ENCODE measurements around the gene CDK14.

CDK14 gene

DNA sequence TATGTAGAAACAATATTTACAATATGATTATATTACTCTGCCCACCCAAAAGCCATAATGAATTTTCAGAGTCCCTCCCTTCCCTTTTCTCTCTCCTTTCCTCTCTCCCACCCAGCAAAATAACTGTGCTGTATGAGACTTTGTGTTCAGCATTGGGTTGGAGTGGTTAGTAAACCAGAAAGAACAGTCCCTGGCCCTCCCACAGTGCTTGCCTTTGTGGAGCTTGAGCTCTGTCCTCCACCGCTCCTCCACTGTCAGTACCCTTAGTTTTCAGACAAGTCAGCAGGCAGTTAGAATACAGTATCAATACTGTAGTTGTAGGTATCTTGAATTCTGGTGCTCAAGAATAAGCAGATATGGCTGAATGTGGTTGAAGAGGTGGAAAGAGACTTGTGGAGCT, 92.7 kb downstream of the CDK14 start:
- DNase-seq: no peak

- no peak for DNase-seq
Measured at GRCh38 chr7:90689260-90689659, 93.1 kb downstream of the CDK14 start.

GRCh38 chr7:90690159-90690858, 94.2 kb downstream of the CDK14 start:
- no peak for DNase-seq

DNA sequence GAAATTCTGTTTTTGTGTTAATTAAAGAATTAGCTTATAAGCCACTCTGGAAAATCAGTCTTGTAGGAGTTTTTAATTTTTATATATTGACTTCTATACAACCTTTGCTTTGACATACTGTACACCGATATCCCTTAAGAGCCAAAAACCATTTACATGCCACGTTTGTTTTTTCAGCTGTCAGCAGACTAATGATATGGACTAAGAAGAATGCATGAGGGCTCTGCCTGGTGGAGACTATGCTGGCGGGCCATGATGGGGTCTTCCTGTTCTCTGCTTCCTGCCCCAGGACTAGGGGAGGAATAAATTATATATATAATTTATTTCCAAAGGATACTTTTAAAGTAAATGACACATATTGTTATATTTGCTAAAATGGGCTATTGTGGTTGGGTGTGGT, 96.3 kb downstream of the CDK14 start:
- DNase-seq: no peak

DNA sequence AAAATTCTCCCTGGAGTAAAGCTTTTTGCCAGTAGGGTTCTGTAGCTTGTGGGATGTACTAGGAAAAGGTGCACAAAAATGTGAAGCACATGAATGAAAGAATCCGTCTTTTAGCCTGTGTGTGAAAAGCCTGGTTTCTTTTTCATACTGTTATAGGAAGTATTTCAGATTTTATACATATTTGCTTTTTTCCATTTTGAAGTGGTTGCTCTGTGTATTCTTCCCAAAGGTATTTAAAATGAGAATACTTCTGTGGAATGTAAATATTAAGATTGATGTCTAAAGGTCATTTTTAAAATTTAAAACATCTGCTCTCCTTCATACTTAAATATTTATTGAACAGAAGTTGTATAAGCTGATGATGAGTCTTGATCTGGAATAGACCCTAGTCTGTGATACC, 96.8 kb downstream of the CDK14 start:
- DNase-seq: no peak

- no peak for DNase-seq
Measured at GRCh38 chr7:90693939-90694338, 97.8 kb downstream of the CDK14 start.

- DNase-seq: no peak
Measured at GRCh38 chr7:90698616-90699015, 102.5 kb downstream of the CDK14 start.

GRCh38 chr7:90701021-90701420, 104.9 kb downstream of the CDK14 start:
- no peak for DNase-seq

- DNase-seq: no peak
Measured at GRCh38 chr7:90701771-90702170, 105.7 kb downstream of the CDK14 start.

DNA sequence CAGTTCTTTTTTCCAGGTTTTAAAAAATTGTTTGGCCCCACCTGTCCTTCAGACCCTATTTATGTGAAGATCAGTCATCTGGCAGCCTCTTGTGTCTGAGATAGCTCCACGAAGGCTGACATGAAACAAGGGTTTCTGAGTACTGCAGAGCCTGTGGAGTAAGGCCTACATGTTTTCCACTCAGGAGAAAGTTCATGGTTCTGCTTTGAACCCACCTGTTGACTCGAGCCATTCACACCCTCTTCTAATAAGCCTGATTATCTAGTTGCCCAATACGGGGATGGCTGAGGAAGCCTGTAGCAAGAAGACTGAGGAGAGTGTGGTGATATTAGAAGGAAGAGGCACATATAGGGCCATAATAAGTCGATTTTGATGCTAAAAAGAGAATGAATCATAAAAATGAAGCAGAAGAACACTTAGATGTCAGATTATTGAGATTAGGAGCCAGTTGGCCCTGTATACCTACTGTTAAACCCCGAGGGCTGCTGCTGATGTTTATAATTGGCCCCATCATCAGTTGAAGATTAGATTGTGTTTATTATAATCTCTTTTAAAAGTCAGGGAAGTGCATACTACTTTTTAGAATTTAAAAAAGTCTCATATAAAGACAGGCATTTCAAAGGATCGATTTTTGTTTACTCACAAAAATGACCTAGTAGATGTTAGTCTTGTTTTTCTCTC, 109.4 kb downstream of the CDK14 start:
- no peak for DNase-seq

GRCh38 chr7:90706072-90706716, 110.1 kb downstream of the CDK14 start:
- DNase-seq: no peak

- DNase-seq: peak; percentile 34 to 81
Measured at GRCh38 chr7:90708841-90709317, 112.8 kb downstream of the CDK14 start.

DNA sequence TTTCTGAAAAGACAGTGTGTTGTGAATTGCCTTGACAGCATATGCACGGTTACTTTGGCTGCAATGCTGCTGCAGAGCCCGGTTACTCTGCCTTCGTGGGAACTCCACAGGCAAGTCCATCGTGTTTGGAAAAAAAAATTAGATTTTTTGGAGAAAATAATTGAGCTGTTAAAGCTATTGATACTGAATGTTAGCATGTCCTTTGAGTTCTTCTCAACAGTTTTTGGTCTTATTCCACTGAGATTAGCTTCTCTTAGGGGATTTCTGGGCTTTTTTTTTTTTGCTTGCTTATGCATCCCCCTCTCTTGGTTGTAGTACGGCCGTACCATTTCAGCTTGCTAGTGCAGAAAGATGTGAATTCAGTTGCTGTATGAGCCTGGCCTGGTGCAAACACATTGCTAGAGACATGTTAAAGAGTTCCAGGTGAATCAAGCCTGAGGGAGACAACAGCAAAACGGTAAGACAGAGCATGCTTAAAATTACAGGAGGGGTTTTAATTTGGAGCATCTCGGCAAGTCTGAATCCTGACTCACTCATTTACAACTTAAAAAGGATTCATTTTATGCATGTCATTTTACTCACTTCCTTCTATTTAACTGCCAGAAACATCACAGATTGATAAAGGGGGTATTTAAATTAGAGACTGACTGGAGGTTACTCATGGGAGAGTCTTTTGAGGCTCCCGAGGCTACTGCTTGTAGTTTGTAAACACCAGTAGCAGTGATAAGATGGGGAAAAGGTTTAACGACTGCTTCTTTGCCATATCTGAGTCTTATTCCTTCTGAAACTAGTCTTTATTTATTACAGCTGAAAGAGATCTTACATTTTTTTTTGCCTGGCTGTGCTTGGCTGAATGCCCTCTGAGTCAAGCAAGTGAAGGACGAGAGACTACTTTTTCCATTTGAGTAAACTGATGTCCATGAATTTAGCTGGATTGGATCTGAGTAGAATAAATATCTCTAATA, 113.7 kb downstream of the CDK14 start:
- DNase-seq: peak in 1 of 2 experiments; percentile 36

GRCh38 chr7:90710466-90710850, 114.3 kb downstream of the CDK14 start:
- no peak for DNase-seq

- DNase-seq: no peak
Measured at GRCh38 chr7:90713628-90714027, 117.5 kb downstream of the CDK14 start.

DNA sequence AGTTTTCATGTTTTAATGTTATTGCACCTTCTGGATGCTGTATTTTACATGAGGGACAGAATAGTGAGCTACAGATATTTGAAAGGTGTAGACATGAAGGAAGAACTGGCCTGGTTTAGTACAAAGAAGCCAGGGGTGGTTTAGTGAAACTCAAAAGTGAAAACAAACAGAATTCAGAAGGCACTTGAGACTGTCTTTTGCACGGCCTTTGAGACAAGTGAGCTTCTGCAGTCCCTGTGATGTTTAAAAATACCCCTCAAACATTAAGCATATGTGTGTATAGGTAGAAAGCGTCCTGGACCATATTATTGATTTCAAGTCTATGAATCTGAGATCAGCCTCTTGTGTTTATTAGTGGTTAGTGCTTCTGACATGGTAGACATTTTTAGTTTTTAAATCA, 118.9 kb downstream of the CDK14 start:
- DNase-seq: no peak

- no peak for DNase-seq
Measured at GRCh38 chr7:90717296-90718060, 121.4 kb downstream of the CDK14 start.

- DNase-seq: no peak
Measured at GRCh38 chr7:90719155-90719554, 123.0 kb downstream of the CDK14 start.

DNA sequence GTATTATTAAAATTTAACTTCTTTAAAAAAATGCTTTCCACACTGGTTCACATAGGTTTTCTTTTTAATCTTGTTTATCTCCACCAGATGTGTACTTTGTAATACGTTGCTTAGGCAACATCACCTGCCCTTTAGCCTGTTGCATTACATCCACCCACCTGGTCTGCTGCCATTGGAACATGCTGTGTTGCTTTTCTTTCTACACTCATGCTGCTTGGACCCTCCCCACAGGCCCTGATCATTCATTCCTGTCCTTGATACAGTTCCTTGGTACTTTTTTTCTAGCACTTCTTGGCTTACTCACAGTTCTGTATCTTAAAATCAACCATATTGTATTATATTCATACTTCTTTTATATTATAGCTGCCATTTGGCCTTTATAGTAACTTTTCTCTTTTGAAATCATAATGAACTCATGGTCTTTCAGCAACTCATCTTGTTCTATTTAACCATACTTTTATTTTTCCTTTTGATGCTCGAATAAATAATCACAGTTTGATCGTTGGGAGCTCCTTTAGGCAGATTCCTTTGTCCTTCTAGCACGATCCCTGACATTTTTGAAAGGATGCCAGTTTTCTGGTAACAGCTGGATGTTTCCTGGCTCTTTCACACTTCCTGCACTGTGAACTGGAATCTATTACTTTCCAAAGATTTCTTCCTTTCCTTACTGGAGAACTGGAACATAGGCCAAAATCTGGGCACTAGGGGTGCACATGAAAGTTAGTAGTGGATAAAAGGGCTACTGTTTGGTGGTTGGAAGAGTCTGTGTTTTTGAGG, 125.1 kb downstream of the CDK14 start:
- DNase-seq: peak in 1 of 2 experiments; percentile 18

GRCh38 chr7:90721869-90722431, 125.8 kb downstream of the CDK14 start:
- no peak for DNase-seq

GRCh38 chr7:90723233-90723632, 127.1 kb downstream of the CDK14 start:
- no peak for DNase-seq

Data from NCI-H446 (cell line).